Hepatocyte (in vitro differentiated cells): ENCODE measurements around the gene CCDC106. TPM values are rescaled to one million over a fixed set of nuclear protein-coding genes. Genes with fewer than 3 reads are reported as not detected.

Experiments used
- DNase-seq: peaks from one replicate; pipeline ENCODE4 v3.0.0-alpha.2; 2016; ENCODE audit warnings: low spot score
- H2AFZ ChIP-seq: fragments of 200-600 bp; sonication (generic); 2 replicates; pipeline ENCODE4 v1.6.0; 2016; ENCODE audit warnings: antibody characterized with exemption, mild to moderate bottlenecking
- H3K27ac ChIP-seq: fragments of 200-600 bp; sonication (generic); 2 replicates; pipeline ENCODE4 v1.5.1; 2016; ENCODE audit warnings: mild to moderate bottlenecking
- H3K27me3 ChIP-seq: fragments of 200-600 bp; sonication (generic); 2 replicates; pipeline ENCODE4 v1.6.1; 2016
- H3K36me3 ChIP-seq: fragments of 200-600 bp; sonication (generic); replicated peaks from 2 replicates; pipeline ENCODE4 v1.5.1; 2016; ENCODE audit warnings: low read depth; ENCODE audit not compliant: insufficient read depth
- H3K4me1 ChIP-seq: fragments of 200-600 bp; sonication (generic); 2 replicates; pipeline ENCODE4 v1.5.1; 2016; ENCODE audit warnings: mild to moderate bottlenecking, moderate library complexity; ENCODE audit not compliant: insufficient read depth
- H3K4me2 ChIP-seq: fragments of 200-600 bp; sonication (generic); 2 replicates; pipeline ENCODE4 v1.6.0; 2016
- H3K4me3 ChIP-seq: fragments of 200-600 bp; sonication (generic); 2 replicates; pipeline ENCODE4 v1.5.1; 2016; ENCODE audit warnings: mild to moderate bottlenecking
- H3K79me2 ChIP-seq: fragments of 200-600 bp; sonication (generic); 2 replicates; pipeline ENCODE4 v1.6.0; 2017; ENCODE audit warnings: mild to moderate bottlenecking
- H3K9me2 ChIP-seq: fragments of 200-600 bp; sonication (generic); replicated peaks from 2 replicates; pipeline ENCODE4 v1.6.0; 2017; ENCODE audit warnings: mild to moderate bottlenecking; ENCODE audit not compliant: insufficient read depth
- H3K9me3 ChIP-seq: fragments of 200-600 bp; sonication (generic); 2 replicates; pipeline ENCODE4 v1.5.1; 2016; ENCODE audit warnings: low read depth, mild to moderate bottlenecking
- H4K20me1 ChIP-seq: fragments of 200-600 bp; sonication (generic); 2 replicates; pipeline ENCODE4 v1.6.0; 2016; ENCODE audit warnings: mild to moderate bottlenecking; ENCODE audit not compliant: insufficient read depth, poor library complexity, severe bottlenecking
- EZH2 ChIP-seq: fragments of 200-600 bp; sonication (generic); IDR thresholded peaks from 2 replicates; pipeline ENCODE4 v1.6.1; 2016; ENCODE audit warnings: antibody characterized with exemption, mild to moderate bottlenecking, borderline replicate concordance
- EZH2phosphoT487 ChIP-seq: fragments of 200-600 bp; sonication (generic); IDR thresholded peaks from one replicate; pipeline ENCODE4 v1.6.1; 2018; ENCODE audit warnings: antibody characterized with exemption, mild to moderate bottlenecking, low read depth, moderate library complexity; ENCODE audit not compliant: unreplicated experiment, severe bottlenecking
- WGBS: methylation state at CpG from one replicate; pipeline ENCODE4 v1.1.6; 2016; ENCODE audit warnings: low lambda C conversion rate; ENCODE audit errors: missing lambda C conversion rate; 5-methylcytosine and 5-hydroxymethylcytosine counted together
- polyA plus RNA-seq: library from polyadenylated mRNA; unstranded; fragments of >200 nt; fragmentation: Nextera tagmentation; extraction: Ambion mirVana; gene quantifications from 2 replicates; pipeline ENCODE4 v1.2.1, GENCODE V29; 2016
- total RNA-seq: library from RNA; depleted of rRNA; stranded (reverse); fragments of >200 nt; gene quantifications from 2 replicates; pipeline ENCODE4 v1.2.3, GENCODE V29; 2014
- TF ChIP-seq, protein P1 (sequence below): fragments of 200-600 bp; sonication (generic); IDR thresholded peaks from 2 replicates; pipeline ENCODE4 v1.5.1; 2016; ENCODE audit warnings: antibody characterized with exemption, mild to moderate bottlenecking; ENCODE audit not compliant: poor library complexity

Gene CCDC106
- total and polyA plus RNA-seq, 2 experiments from 2014 or later, result 18.3 to 31.7 TPM

DNA sequence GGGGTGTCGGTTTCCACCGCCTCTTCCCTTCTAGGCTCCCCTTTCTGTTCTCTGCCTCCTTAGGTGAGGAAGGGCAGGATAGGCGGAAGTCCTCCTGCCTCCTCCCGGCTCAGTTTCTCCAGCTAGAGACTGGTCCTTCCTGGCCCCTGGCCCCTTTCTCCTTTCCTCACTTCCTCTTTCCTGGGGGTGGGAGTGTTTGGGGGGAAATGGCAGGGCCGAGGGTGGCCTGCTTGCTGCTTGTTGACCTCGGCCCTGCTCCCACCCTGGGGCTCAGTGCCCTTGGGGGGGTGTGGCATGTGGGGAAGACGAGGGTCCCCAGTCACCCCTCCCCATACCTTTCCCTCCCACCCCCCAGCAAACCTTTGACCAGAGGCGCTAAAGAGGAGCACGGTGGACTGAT, 11.8 kb downstream of the CCDC106 start:
- Histone ChIP-seq H3K27ac (no peak overlapping the region), H2AFZ (no peak overlapping the region), H3K9me3 (no peaks in the 10 kb centered on the region), H3K36me3 (peaks cover 5% of the 10 kb centered on the region), H3K27me3 (no peaks in the 10 kb centered on the region), H3K9me2 (no peaks in the 10 kb centered on the region), H4K20me1 (peaks cover 80% of the 10 kb centered on the region), H3K4me3 (no peak overlapping the region), H3K4me2 (no peak overlapping the region), H3K4me1 (peaks cover 25% of the 10 kb centered on the region), H3K79me2 (peaks cover 95% of the 10 kb centered on the region)
- TF ChIP-seq EZH2phosphoT487 (no peak), EZH2 (no peak)
- TF ChIP-seq, protein P1, sequence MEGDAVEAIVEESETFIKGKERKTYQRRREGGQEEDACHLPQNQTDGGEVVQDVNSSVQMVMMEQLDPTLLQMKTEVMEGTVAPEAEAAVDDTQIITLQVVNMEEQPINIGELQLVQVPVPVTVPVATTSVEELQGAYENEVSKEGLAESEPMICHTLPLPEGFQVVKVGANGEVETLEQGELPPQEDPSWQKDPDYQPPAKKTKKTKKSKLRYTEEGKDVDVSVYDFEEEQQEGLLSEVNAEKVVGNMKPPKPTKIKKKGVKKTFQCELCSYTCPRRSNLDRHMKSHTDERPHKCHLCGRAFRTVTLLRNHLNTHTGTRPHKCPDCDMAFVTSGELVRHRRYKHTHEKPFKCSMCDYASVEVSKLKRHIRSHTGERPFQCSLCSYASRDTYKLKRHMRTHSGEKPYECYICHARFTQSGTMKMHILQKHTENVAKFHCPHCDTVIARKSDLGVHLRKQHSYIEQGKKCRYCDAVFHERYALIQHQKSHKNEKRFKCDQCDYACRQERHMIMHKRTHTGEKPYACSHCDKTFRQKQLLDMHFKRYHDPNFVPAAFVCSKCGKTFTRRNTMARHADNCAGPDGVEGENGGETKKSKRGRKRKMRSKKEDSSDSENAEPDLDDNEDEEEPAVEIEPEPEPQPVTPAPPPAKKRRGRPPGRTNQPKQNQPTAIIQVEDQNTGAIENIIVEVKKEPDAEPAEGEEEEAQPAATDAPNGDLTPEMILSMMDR, result no peak
- WGBS, result 93% methylated on average over 4 of the region's 9 CpGs
- no peak for DNase-seq

DNA sequence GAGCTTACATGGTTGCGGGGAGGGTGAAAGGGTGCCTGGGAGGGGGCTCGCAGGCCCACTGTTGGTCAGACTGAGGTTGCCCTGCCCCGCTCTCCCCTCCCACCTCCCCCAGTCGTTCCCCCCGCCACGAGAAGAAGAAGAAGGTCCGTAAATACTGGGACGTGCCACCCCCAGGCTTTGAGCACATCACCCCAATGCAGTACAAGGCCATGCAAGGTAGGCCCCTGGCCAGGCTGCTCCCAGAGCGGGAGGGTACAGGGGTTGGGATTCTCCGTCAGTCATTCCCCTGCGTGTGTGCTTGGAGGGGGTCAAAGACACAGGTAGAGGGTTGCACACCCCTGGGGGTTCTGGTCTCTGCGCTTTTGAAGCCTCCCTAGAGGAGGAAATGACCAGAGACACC, 12.4 kb downstream of the CCDC106 start:
- Histone ChIP-seq H3K27me3 (no peaks in the 10 kb centered on the region), H3K79me2 (peaks cover 91% of the 10 kb centered on the region), H2AFZ (no peak overlapping the region), H3K9me2 (no peaks in the 10 kb centered on the region), H3K36me3 (peaks cover 5% of the 10 kb centered on the region), H3K27ac (no peak overlapping the region), H3K4me2 (no peak overlapping the region), H4K20me1 (peaks cover 80% of the 10 kb centered on the region), H3K4me1 (peaks cover 25% of the 10 kb centered on the region), H3K9me3 (no peaks in the 10 kb centered on the region), H3K4me3 (no peak overlapping the region)
- WGBS, result 98% methylated on average over 4 of the region's 12 CpGs
- TF ChIP-seq, protein P1, result no peak
- TF ChIP-seq EZH2 (no peak), EZH2phosphoT487 (no peak)
- no peak for DNase-seq

DNA sequence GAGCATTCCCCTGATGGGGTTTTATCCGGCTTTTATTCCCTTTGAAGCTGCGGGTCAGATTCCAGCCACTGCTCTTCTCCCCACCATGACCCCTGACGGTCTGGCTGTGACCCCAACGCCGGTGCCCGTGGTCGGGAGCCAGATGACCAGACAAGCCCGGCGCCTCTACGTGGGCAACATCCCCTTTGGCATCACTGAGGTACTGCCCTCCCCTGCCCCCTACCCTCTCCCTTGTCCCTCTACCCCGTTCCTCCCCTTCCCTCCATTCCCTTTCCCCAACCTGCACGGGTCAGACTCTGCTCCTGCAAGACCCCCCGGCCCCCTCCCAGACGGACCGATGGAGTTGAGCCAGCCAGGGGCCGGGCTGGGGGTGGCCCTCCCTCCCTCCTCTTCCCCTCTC, 13.0 kb downstream of the CCDC106 start:
- peaks cover 90% of the 10 kb centered on the region for H3K79me2 ChIP-seq
- WGBS, result 90% methylated on average over 5 of the region's 16 CpGs
- H3K9me2 ChIP-seq, result no peaks in the 10 kb centered on the region
- H3K9me3 ChIP-seq, result no peaks in the 10 kb centered on the region
- peaks cover 77% of the 10 kb centered on the region for H4K20me1 ChIP-seq
- TF ChIP-seq EZH2 (no peak), EZH2phosphoT487 (no peak)
- TF ChIP-seq, protein P1, result no peak
- no peak overlapping the region for H3K4me3 ChIP-seq
- H3K4me1 ChIP-seq, result peaks cover 23% of the 10 kb centered on the region
- DNase-seq, result no peak
- H2AFZ ChIP-seq, result no peak overlapping the region
- H3K27me3 ChIP-seq, result no peaks in the 10 kb centered on the region
- H3K4me2 ChIP-seq, result no peak overlapping the region
- no peak overlapping the region for H3K27ac ChIP-seq
- H3K36me3 ChIP-seq, result peaks cover 5% of the 10 kb centered on the region

DNA sequence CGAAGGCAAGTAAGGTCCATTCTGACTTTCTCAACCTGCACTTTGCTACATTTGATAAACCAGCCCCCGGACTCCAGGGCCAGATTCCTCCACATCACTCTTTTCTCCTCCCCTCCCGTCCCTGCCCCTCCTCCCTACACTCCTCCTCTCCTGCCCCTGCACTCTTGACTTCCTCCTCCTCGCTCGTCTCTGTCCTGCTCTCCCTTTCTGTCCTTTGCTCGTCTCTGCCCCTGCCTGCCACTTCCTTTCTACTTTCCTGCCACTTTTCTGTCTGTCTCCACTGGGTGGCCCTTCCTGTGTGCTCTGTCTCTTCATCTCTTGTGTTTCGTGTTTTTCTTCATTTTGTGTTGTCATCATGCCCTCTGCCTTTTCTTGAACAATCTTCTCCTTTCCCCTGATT, 13.8 kb downstream of the CCDC106 start:
- Histone ChIP-seq H3K27ac (no peak overlapping the region), H3K9me3 (no peaks in the 10 kb centered on the region), H3K4me1 (peaks cover 18% of the 10 kb centered on the region), H3K27me3 (no peaks in the 10 kb centered on the region), H3K4me2 (no peak overlapping the region), H2AFZ (no peak overlapping the region), H3K79me2 (peaks cover 90% of the 10 kb centered on the region), H3K9me2 (no peaks in the 10 kb centered on the region), H3K36me3 (peaks cover 5% of the 10 kb centered on the region), H4K20me1 (peaks cover 77% of the 10 kb centered on the region), H3K4me3 (no peak overlapping the region)
- no peak for DNase-seq
- TF ChIP-seq, protein P1, result no peak
- TF ChIP-seq EZH2phosphoT487 (no peak), EZH2 (no peak)
- whole genome bisulfite sequencing, result 91% methylated on average over 5 of the region's 7 CpGs
